HG02970 (cell line): Measurements from ENCODE around the gene MOGAT3.

Experiments used
- ATAC-seq: cut with Tn5 transposase; IDR thresholded peaks from one replicate; pipeline ENCODE4 v1.9.1; 2021; ENCODE audit warnings: mild to moderate bottlenecking, moderate library complexity, moderate number of reproducible peaks; ENCODE audit not compliant: unreplicated experiment, low FRiP score

Gene MOGAT3

GRCh38 chr7:101163279-101164070, 37.4 kb downstream of the MOGAT3 start:
- no peak for ATAC-seq

GRCh38 chr7:101162551-101163278, 38.1 kb downstream of the MOGAT3 start:
- ATAC-seq, result no peak

GRCh38 chr7:101161692-101162471, 39.0 kb downstream of the MOGAT3 start:
- ATAC-seq, result no peak

- ATAC-seq, result no peak
These were observed 39.9 kb downstream of the MOGAT3 start for GRCh38 chr7:101160910-101161309.

GRCh38 chr7:101159696-101160674, 40.9 kb downstream of the MOGAT3 start:
- ATAC-seq, result no peak

- ATAC-seq, result no peak
These were observed 43.8 kb downstream of the MOGAT3 start for GRCh38 chr7:101156866-101157589.

GRCh38 chr7:101156277-101156676, 44.6 kb downstream of the MOGAT3 start:
- no peak for ATAC-seq

- no peak for ATAC-seq
These were observed 45.5 kb downstream of the MOGAT3 start for GRCh38 chr7:101155303-101155702.

GRCh38 chr7:101154693-101155102, 46.1 kb downstream of the MOGAT3 start:
- ATAC-seq, result peak; percentile 10

- peak; percentile 78 for ATAC-seq
These were observed 46.7 kb downstream of the MOGAT3 start, which contains the start of gene AP1S1 for GRCh38 chr7:101153969-101154692. Gene AP1S1, plus strand, starts transcription at chr7:101154476. Its CDS starts 39 bp downstream, at chr7:101154515.

- no peak for ATAC-seq
These were observed 48.8 kb downstream of the MOGAT3 start for GRCh38 chr7:101151908-101152651.
